Endothelial cell of umbilical vein (primary cell): ENCODE measurements around the gene ETFDH. TPM values are rescaled to one million over a fixed set of nuclear protein-coding genes. Genes with fewer than 3 reads are reported as not detected.

Source experiments
- BruUV-seq: library from RNA; stranded (reverse); fragments of 400-500 nt; replicated peaks from 2 replicates; lab custom pipeline; 2021; lab: Mats Ljungman, UMichigan
- CTCF ChIA-PET: fragments of 300-600, 350-600 bp; sonication (Branson Sonifier 250); formaldehyde crosslinking; loops from one replicate; lab custom pipeline; 2021; ENCODE audit warnings: antibody characterized with exemption, inconsistent platforms; lab: Charles Lee
- POLR2A ChIA-PET: fragments of 300-600, 350-600 bp; sonication (Branson Sonifier 250); formaldehyde crosslinking; loops from one replicate; lab custom pipeline; 2021; ENCODE audit warnings: antibody characterized with exemption, inconsistent platforms; lab: Charles Lee
- DNase-seq: peaks from one replicate; pipeline ENCODE4 v3.0.0-alpha.2; 2011; ENCODE audit warnings: low read depth, low spot score
- FAIRE-seq: peaks from 2 replicates; lab custom pipeline; 2011; peaks lifted over from hg19 to GRCh38; lab: Jason Lieb, UNC
- H2AFZ ChIP-seq: 2 replicates; pipeline ENCODE4 v1.6.0; 2012; ENCODE audit warnings: low read depth, low read length, control low read depth, inconsistent platforms
- H3K27ac ChIP-seq: 2 replicates; pipeline ENCODE4 v1.5.1; 2011; ENCODE audit warnings: low read depth, mild to moderate bottlenecking, control low read depth, low read length, moderate library complexity; ENCODE audit not compliant: insufficient read depth
- H3K27me3 ChIP-seq, 2 experiments: 2 replicates each; pipeline versions ENCODE4 v1.6.0 to v1.6.1; 2011; ENCODE audit warnings: low read length in 2 of 2, mixed read lengths in 1 of 2; ENCODE audit not compliant: control insufficient read depth in 2 of 2, insufficient read depth in 2 of 2
- H3K36me3 ChIP-seq, 2 experiments: 2 replicates in 1 of 2; 3 replicates in 1 of 2; pipeline ENCODE4 v1.5.1; 2011; ENCODE audit warnings: low read length in 2 of 2, mild to moderate bottlenecking in 1 of 2, moderate library complexity in 1 of 2; ENCODE audit not compliant: control insufficient read depth in 2 of 2, insufficient read depth in 2 of 2; ENCODE audit errors: extremely low read depth in 1 of 2
- H3K4me1 ChIP-seq: 3 replicates; pipeline ENCODE4 v1.5.1; 2011; ENCODE audit warnings: mild to moderate bottlenecking, low read length; ENCODE audit not compliant: control insufficient read depth, insufficient read depth; ENCODE audit errors: extremely low read depth
- H3K4me2 ChIP-seq: 2 replicates; pipeline ENCODE4 v1.6.1; 2011; ENCODE audit warnings: low read length, control low read depth, mixed read lengths; ENCODE audit not compliant: insufficient read depth
- H3K4me3 ChIP-seq, 3 experiments: fragments of 200-600 bp in 1 of 3; sonication (generic), shearing (Covaris generic) in 1 of 3; replicated peaks in 1 of 3; 2 replicates each; pipeline ENCODE4 v1.5.1; 2011 to 2016; ENCODE audit warnings: control low read depth in 3 of 3, low read length in 3 of 3, mild to moderate bottlenecking in 2 of 3, inconsistent platforms in 1 of 3, low read depth in 1 of 3, moderate library complexity in 1 of 3; ENCODE audit not compliant: insufficient read depth in 1 of 3
- H3K79me2 ChIP-seq: 2 replicates; pipeline ENCODE4 v1.6.0; 2012; ENCODE audit warnings: low read length, inconsistent platforms; ENCODE audit not compliant: control insufficient read depth, insufficient read depth
- H3K9ac ChIP-seq: replicated peaks from 2 replicates; pipeline ENCODE3; 2011; ENCODE audit warnings: low read length, control low read depth; ENCODE audit not compliant: insufficient read depth; ENCODE audit errors: extremely low read depth
- H3K9me1 ChIP-seq: replicated peaks from 3 replicates; pipeline ENCODE4 v1.6.0; 2011; ENCODE audit warnings: mild to moderate bottlenecking, low read length; ENCODE audit not compliant: control insufficient read depth, insufficient read depth; ENCODE audit errors: extremely low read depth
- H3K9me3 ChIP-seq: replicated peaks from 2 replicates; pipeline ENCODE4 v1.5.1; 2012; ENCODE audit warnings: low read length, inconsistent platforms; ENCODE audit not compliant: control insufficient read depth, insufficient read depth
- H4K20me1 ChIP-seq: replicated peaks from 2 replicates; pipeline ENCODE3; 2011; ENCODE audit warnings: mild to moderate bottlenecking, low read length; ENCODE audit not compliant: control insufficient read depth, insufficient read depth; ENCODE audit errors: extremely low read depth
- EZH2 ChIP-seq: IDR thresholded peaks from 2 replicates; pipeline ENCODE4 v1.6.1; 2012; ENCODE audit warnings: borderline replicate concordance, low read depth, mild to moderate bottlenecking, moderate library complexity, low read length, inconsistent platforms; ENCODE audit not compliant: severe bottlenecking
- FOS ChIP-seq: IDR thresholded peaks from 2 replicates; pipeline ENCODE4 v1.6.1; 2011; ENCODE audit warnings: mild to moderate bottlenecking, low read length, moderate library complexity, borderline replicate concordance; ENCODE audit not compliant: insufficient read depth
- GATA2 ChIP-seq: IDR thresholded peaks from 2 replicates; pipeline ENCODE4 v1.7.0; 2011; ENCODE audit warnings: low read depth, mild to moderate bottlenecking, moderate library complexity, mixed read lengths, low read length; ENCODE audit not compliant: insufficient read length, insufficient read depth
- JUN ChIP-seq: IDR thresholded peaks from 2 replicates; pipeline ENCODE4 v1.6.1; 2011; ENCODE audit warnings: borderline replicate concordance, low read depth; ENCODE audit not compliant: insufficient read length, insufficient read depth
- MAX ChIP-seq: IDR thresholded peaks from 2 replicates; pipeline ENCODE4 v1.6.1; 2011; ENCODE audit not compliant: insufficient read depth, insufficient read length
- MYC ChIP-seq: IDR thresholded peaks from one replicate; pipeline ENCODE4 v1.6.1; 2011; ENCODE audit warnings: mild to moderate bottlenecking, low read depth, low read length
- POLR2A ChIP-seq: IDR thresholded peaks from 2 replicates; pipeline ENCODE4 v1.6.1; 2012; ENCODE audit warnings: low read depth, mild to moderate bottlenecking, control low read depth, low read length
- POLR2AphosphoS5 ChIP-seq: IDR thresholded peaks from 2 replicates; pipeline ENCODE4 v1.6.1; 2012; ENCODE audit warnings: low read depth, mild to moderate bottlenecking, control low read depth, low read length, moderate library complexity; ENCODE audit not compliant: insufficient read depth
- dilution Hi-C: fragments of 300-500 bp; cut with MboI; formaldehyde crosslinking; loops from one replicate; pipeline ENCODE4 v1.15.0; 2019; ENCODE audit warnings: low sequenced_read_pairs; ENCODE audit not compliant: extremely low pct_ligation_motif_present
- intact Hi-C: fragments of 100-400 bp; cut with micrococcal nuclease; formaldehyde crosslinking; loops from one replicate; pipeline ENCODE4 v1.10.0; 2022
- polyA plus RNA-seq, 4 experiments: library from polyadenylated mRNA; depleted of rRNA in 3 of 4; stranded (reverse) in 3 of 4; unstranded in 1 of 4; fragments of >200 nt; gene quantifications; 2 replicates each; pipeline versions ENCODE4 v1.2.1 to v1.2.3, GENCODE V29; 2011 to 2012; ENCODE audit warnings: missing spikeins in 1 of 4
- total RNA-seq: library from RNA; stranded (reverse); gene quantifications from 2 replicates; pipeline ENCODE4 v1.2.3, GENCODE V29; 2021
- TF ChIP-seq, protein P1 (sequence below), 2 donors: IDR thresholded peaks; 1 replicate in 1 of 2; 2 replicates in 1 of 2; pipeline ENCODE4 v1.5.1; 2011; ENCODE audit warnings: low read length in 2 of 2, mild to moderate bottlenecking in 2 of 2, moderate library complexity in 2 of 2, control low read depth in 1 of 2, inconsistent platforms in 1 of 2, low read depth in 1 of 2; ENCODE audit not compliant: insufficient read depth in 1 of 2; ENCODE audit errors: extremely low read depth in 1 of 2

ETFDH gene
- total and polyA plus RNA-seq, 2 donors (not counting 3 experiments of a cell fraction or from before 2014, with no cell fraction given), result 17.3 to 22.3 TPM

DNA sequence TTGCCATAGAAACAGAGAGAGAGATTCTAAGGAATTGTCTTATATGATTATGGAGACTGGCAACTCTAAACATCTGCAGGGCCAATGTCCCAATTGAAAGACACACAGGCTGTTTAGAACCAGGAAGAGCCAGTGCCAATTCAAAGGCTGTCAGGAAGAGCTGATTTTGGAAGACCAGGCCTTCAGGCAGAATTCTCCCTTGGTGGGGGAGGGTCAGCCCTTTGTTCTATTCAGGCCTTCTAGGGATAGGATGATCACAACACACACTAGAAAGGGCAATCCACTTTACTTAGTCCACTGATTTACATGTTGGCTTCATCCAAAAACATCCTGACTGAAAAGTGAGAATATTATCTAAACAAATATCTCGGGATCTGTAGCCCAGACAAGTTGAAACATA, 15.7 kb upstream of the ETFDH start:
- Histone ChIP-seq H3K36me3 (no peaks in the 10 kb centered on the region), H3K9me1 (no peaks in the 10 kb centered on the region), H2AFZ (no peak overlapping the region), H3K4me2 (no peak overlapping the region), H3K9ac (no peak overlapping the region), H3K9me3 (no peaks in the 10 kb centered on the region), H3K79me2 (no peaks in the 10 kb centered on the region), H3K4me3 (no peak overlapping the region), H3K4me1 (peaks cover 2% of the 10 kb centered on the region), H4K20me1 (no peaks in the 10 kb centered on the region), H3K27me3 (no peaks in the 10 kb centered on the region), H3K27ac (no peak overlapping the region)
- ChIA-PET CTCF (interaction anchor here (0.6 kb wide), 1 partner anchor 23 kb away, joined by 3 read pairs; no protein-coding TSS in a partner anchor), POLR2A (no interaction called here)
- DNase-seq (no peak), FAIRE-seq (no peak)
- dilution Hi-C loops (no loop called here), intact Hi-C loops (no loop called here)
- BruUV-seq, result no TSS peak
- TF ChIP-seq, protein P1, sequence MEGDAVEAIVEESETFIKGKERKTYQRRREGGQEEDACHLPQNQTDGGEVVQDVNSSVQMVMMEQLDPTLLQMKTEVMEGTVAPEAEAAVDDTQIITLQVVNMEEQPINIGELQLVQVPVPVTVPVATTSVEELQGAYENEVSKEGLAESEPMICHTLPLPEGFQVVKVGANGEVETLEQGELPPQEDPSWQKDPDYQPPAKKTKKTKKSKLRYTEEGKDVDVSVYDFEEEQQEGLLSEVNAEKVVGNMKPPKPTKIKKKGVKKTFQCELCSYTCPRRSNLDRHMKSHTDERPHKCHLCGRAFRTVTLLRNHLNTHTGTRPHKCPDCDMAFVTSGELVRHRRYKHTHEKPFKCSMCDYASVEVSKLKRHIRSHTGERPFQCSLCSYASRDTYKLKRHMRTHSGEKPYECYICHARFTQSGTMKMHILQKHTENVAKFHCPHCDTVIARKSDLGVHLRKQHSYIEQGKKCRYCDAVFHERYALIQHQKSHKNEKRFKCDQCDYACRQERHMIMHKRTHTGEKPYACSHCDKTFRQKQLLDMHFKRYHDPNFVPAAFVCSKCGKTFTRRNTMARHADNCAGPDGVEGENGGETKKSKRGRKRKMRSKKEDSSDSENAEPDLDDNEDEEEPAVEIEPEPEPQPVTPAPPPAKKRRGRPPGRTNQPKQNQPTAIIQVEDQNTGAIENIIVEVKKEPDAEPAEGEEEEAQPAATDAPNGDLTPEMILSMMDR (IDR thresholded peaks at IDR 0.05; ENCODE audit: extremely low read depth in 1 of 2, insufficient read depth in 1 of 2, low read depth in 1 of 2, low read length in 2 of 2), result no peak
- TF ChIP-seq POLR2A (no peak), JUN (no peak), MAX (no peak)

- ChIA-PET CTCF (interaction anchor here (1.0 kb wide), 1 partner anchor 14 kb away, joined by 3 read pairs; no protein-coding TSS in a partner anchor), POLR2A (no interaction called here)
- FAIRE-seq, result no peak
- Histone ChIP-seq H2AFZ (no peak overlapping the region), H3K9ac (no peak overlapping the region), H3K9me1 (no peaks in the 10 kb centered on the region), H3K36me3 (no peaks in the 10 kb centered on the region), H3K79me2 (no peaks in the 10 kb centered on the region), H3K4me2 (no peak overlapping the region), H4K20me1 (no peaks in the 10 kb centered on the region), H3K9me3 (no peaks in the 10 kb centered on the region), H3K27me3 (no peaks in the 10 kb centered on the region), H3K27ac (no peak overlapping the region), H3K4me3 (no peak overlapping the region), H3K4me1 (peaks cover 2% of the 10 kb centered on the region)
- no peak for DNase-seq
- dilution Hi-C loops, result no loop called here
- BruUV-seq, result no TSS peak
- TF ChIP-seq, protein P1 (IDR thresholded peaks at IDR 0.05; ENCODE audit: extremely low read depth in 1 of 2, insufficient read depth in 1 of 2, low read depth in 1 of 2, low read length in 2 of 2), result no peak
- TF ChIP-seq MAX, result no peak
- TF ChIP-seq EZH2, result no peak
- no peak for TF ChIP-seq MYC
- TF ChIP-seq POLR2A, result no peak
- TF ChIP-seq JUN, result no peak
- TF ChIP-seq GATA2, result no peak
- TF ChIP-seq FOS, result no peak
- no peak for TF ChIP-seq POLR2AphosphoS5
- intact Hi-C loops, result no loop called here
Observed at GRCh38 chr4:158657291-158657690, 14.8 kb upstream of the ETFDH start.
